HepG2 (cell line): ENCODE data around the gene TMEM198. TPM values are rescaled to one million over a fixed set of nuclear protein-coding genes. Genes with fewer than 3 reads are reported as not detected.

Experiments used
- AKAP8 ChIP-seq: sonication (generic); formaldehyde crosslinking; IDR thresholded peaks from 2 replicates; pipeline ENCODE4 v1.5.1; 2020; ENCODE audit warnings: mild to moderate bottlenecking, missing genetic modification reagents
- ATF7-NPFF ChIP-seq: sonication (generic); formaldehyde crosslinking; IDR thresholded peaks from 2 replicates; pipeline ENCODE4 v1.8.1; 2023; ENCODE audit warnings: mild to moderate bottlenecking, low read depth, missing genetic modification reagents, moderate library complexity
- BCL3 ChIP-seq: sonication (generic); formaldehyde crosslinking; IDR thresholded peaks from 2 replicates; pipeline ENCODE4 v1.5.1; 2020; ENCODE audit warnings: mild to moderate bottlenecking, missing genetic modification reagents, moderate library complexity
- CHD4 ChIP-seq: fragments of 200-600 bp; sonication (generic); IDR thresholded peaks from 2 replicates; pipeline ENCODE4 v1.7.0; 2017; ENCODE audit warnings: mild to moderate bottlenecking, low read length, borderline replicate concordance
- CSRNP1 ChIP-seq: sonication (generic); formaldehyde crosslinking; IDR thresholded peaks from 2 replicates; pipeline ENCODE4 v1.8.1; 2023; ENCODE audit warnings: mild to moderate bottlenecking, missing genetic modification reagents
- DNMT3B ChIP-seq: conservative IDR thresholded peaks from 2 replicates; pipeline ENCODE4 v1.6.1; 2016; ENCODE audit warnings: missing biosample characterization, control low read depth
- FOXJ3 ChIP-seq: sonication (generic); formaldehyde crosslinking; IDR thresholded peaks from 2 replicates; pipeline ENCODE4 v1.4.0; 2020; ENCODE audit warnings: missing genetic modification reagents, mild to moderate bottlenecking, borderline replicate concordance
- HNF4A ChIP-seq: sonication (generic); formaldehyde crosslinking; IDR thresholded peaks from 2 replicates; pipeline ENCODE4 v1.4.0; 2020; ENCODE audit warnings: missing genetic modification reagents
- NCOA2 ChIP-seq: sonication (generic); formaldehyde crosslinking; IDR thresholded peaks from 2 replicates; pipeline ENCODE4 v1.8.0; 2022; ENCODE audit warnings: inconsistent platforms
- NPAS2 ChIP-seq: sonication (generic); formaldehyde crosslinking; IDR thresholded peaks from 2 replicates; pipeline ENCODE4 v1.8.0; 2022; ENCODE audit warnings: mild to moderate bottlenecking, missing genetic modification reagents, borderline replicate concordance
- NR2F6 ChIP-seq, 2 experiments: IDR thresholded peaks; 2 replicates each; pipeline ENCODE4 v1.6.1; 2016; ENCODE audit warnings: antibody characterized with exemption in 1 of 2, mild to moderate bottlenecking in 1 of 2
- RAD21 ChIP-seq: fragments of 450-650 bp; formaldehyde crosslinking; IDR thresholded peaks from 2 replicates; pipeline ENCODE4 v1.5.0; 2020; ENCODE audit warnings: mild to moderate bottlenecking
- SALL1 ChIP-seq: sonication (generic); formaldehyde crosslinking; IDR thresholded peaks from 2 replicates; pipeline ENCODE4 v1.8.0; 2022; ENCODE audit warnings: mild to moderate bottlenecking, missing genetic modification reagents
- XBP1 ChIP-seq: sonication (generic); formaldehyde crosslinking; IDR thresholded peaks from 2 replicates; pipeline ENCODE4 v1.5.0; 2020; ENCODE audit warnings: missing genetic modification reagents
- YY1 ChIP-seq: IDR thresholded peaks from 2 replicates; pipeline ENCODE4 v1.6.1; 2011; ENCODE audit warnings: low read length, low read depth, moderate library complexity, mild to moderate bottlenecking; ENCODE audit not compliant: insufficient read depth, insufficient replicate concordance
- ZNF274 ChIP-seq: sonication (generic); formaldehyde crosslinking; IDR thresholded peaks from 2 replicates; pipeline ENCODE4 v1.5.1; 2020; ENCODE audit warnings: mild to moderate bottlenecking, missing genetic modification reagents
- ZNF512 ChIP-seq: sonication (generic); formaldehyde crosslinking; IDR thresholded peaks from 2 replicates; pipeline ENCODE4 v1.4.0; 2020; ENCODE audit warnings: mild to moderate bottlenecking, missing genetic modification reagents
- ZNF557 ChIP-seq: sonication (generic); formaldehyde crosslinking; IDR thresholded peaks from 2 replicates; pipeline ENCODE4 v1.4.0; 2020; ENCODE audit warnings: missing genetic modification reagents
- ZNF780A ChIP-seq: sonication (generic); formaldehyde crosslinking; IDR thresholded peaks from 2 replicates; pipeline ENCODE4 v1.8.0; 2022; ENCODE audit warnings: mild to moderate bottlenecking, missing genetic modification reagents, moderate library complexity
- ZNF800 ChIP-seq: sonication (generic); formaldehyde crosslinking; IDR thresholded peaks from 2 replicates; pipeline ENCODE4 v1.4.0; 2020; ENCODE audit warnings: missing genetic modification reagents
- ZNF841 ChIP-seq: sonication (generic); formaldehyde crosslinking; IDR thresholded peaks from 2 replicates; pipeline ENCODE4 v1.8.1; 2023; ENCODE audit warnings: missing genetic modification reagents, borderline replicate concordance
- ZNF883 ChIP-seq: sonication (generic); formaldehyde crosslinking; IDR thresholded peaks from 2 replicates; pipeline ENCODE4 v1.5.1; 2020; ENCODE audit warnings: mild to moderate bottlenecking, missing genetic modification reagents; ENCODE audit errors: not compliant biosample characterization
- ZSCAN21 ChIP-seq: sonication (generic); formaldehyde crosslinking; IDR thresholded peaks from 2 replicates; pipeline ENCODE4 v1.8.0; 2022; ENCODE audit warnings: mild to moderate bottlenecking, missing genetic modification reagents, moderate library complexity, borderline replicate concordance
- polyA plus RNA-seq, 8 experiments: library from polyadenylated mRNA; depleted of rRNA in 3 of 8; stranded (reverse) in 7 of 8; unstranded in 1 of 8; fragments of >200 nt; fragmentation: Illumina TruSeq in 4 of 8; extraction: Trizol in 4 of 8; gene quantifications; 2 replicates each; pipeline versions ENCODE4 v1.2.1 to v1.2.3, GENCODE V29; 2011 to 2016; ENCODE audit warnings: low read depth in 4 of 8, missing spikeins in 1 of 8, mixed read lengths in 1 of 8; ENCODE audit not compliant: insufficient read depth in 1 of 8
- total RNA-seq, 5 experiments: library from RNA; depleted of rRNA; stranded (reverse); fragments of >200 nt; fragmentation: Illumina TruSeq; extraction: Trizol; gene quantifications; 2 replicates each; pipeline ENCODE4 v1.2.3, GENCODE V29; 2016; ENCODE audit warnings: low read depth in 1 of 5

TMEM198 gene
- total and polyA plus RNA-seq, 2 of the 13 experiments (the other 11 are each of a cell fraction or from before 2014, with no cell fraction given), result 17.3 to 23.5 TPM

GRCh38 chr2:219597552-219598307 lies 53.9 kb downstream of the TMEM198 start, which contains the start of gene STK11IP (continued):
- TF ChIP-seq ZNF800 (CRISPR knock-in tag) (peak; percentile 84), CSRNP1 (CRISPR knock-in tag) (peak; percentile 18; the same call in 1 of the 2 replicates), SALL1 (peak; percentile 59), ZNF883 (CRISPR knock-in tag) (peak; percentile 46), FOXJ3 (CRISPR knock-in tag) (0 out of 2 replicates have a peak, but pooled peaks have one; percentile 25), ZNF274 (CRISPR knock-in tag) (peak; percentile 88), YY1 (peak; percentile 87), ZNF512 (CRISPR knock-in tag) (no peak), HNF4A (CRISPR knock-in tag) (peak; percentile 80), DNMT3B (CRISPR knock-in tag) (peak; percentile 56; the same call in 1 of the 2 replicates), RAD21 (CRISPR knock-in tag) (peak; percentile 47; the same call in 1 of the 2 replicates), NCOA2 (CRISPR knock-in tag) (peak; percentile 68; the same call in 1 of the 2 replicates), ZSCAN21 (peak; percentile 69; the same call in 1 of the 2 replicates), CHD4 (no peak), NR2F6 (IDR thresholded peaks at IDR 0.05) (peak; percentile 81; the same call in 1 of the 2 replicates), NR2F6 (CRISPR knock-in tag; IDR thresholded peaks at IDR 0.05) (peak; percentile 76), ATF7-NPFF (CRISPR knock-in tag) (0 out of 2 replicates have a peak, but pooled peaks have one; percentile 68), NPAS2 (CRISPR knock-in tag) (no peak), BCL3 (CRISPR knock-in tag) (peak; percentile 70; the same call in 1 of the 2 replicates), ZNF841 (CRISPR knock-in tag) (no peak), XBP1 (CRISPR knock-in tag) (no peak), ZNF780A (CRISPR knock-in tag) (no peak), AKAP8 (CRISPR knock-in tag) (no peak), ZNF557 (CRISPR knock-in tag) (peak; percentile 61; the same call in 1 of the 2 replicates)
